ENCODE measurements around the gene ABCC6. TPM values are rescaled to one million over a fixed set of nuclear protein-coding genes. Genes with fewer than 3 reads are reported as not detected.
A peak's percentile ranks its signal among the peaks of the same experiment; 100 is the strongest.

The ABCC6 gene
- total and polyA plus RNA-seq, 2 of the 13 experiments (the other 11 are each of a cell fraction or from before 2014, with no cell fraction given) = 82.4 to 105 TPM

DNA sequence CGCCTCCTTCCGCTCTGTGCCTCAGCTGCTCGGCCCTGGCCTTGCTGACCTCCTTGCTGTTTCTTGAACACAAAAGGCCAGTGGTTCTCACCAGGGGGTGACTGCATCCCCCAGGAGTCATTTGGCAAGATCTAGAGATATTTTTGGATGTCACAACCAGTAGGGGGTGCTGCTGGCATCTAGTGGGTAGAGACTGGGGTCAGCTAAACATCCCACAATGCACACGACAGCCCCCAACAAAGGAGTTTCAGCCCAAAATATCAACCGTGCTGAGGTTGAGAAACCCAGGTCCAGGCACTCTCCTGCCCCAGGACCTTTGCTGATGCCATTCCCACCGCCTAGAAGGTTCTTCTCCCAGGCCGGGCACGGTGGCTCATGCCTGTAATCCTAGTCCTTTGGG is 39.7 kb downstream of the ABCC6 start (continued):
- no peak for TF ChIP-seq KLF9 (CRISPR knock-in tag; IDR thresholded peaks at IDR 0.05; ENCODE audit: low read depth)
- TF ChIP-seq SP2 (CRISPR knock-in tag; IDR thresholded peaks at IDR 0.05) = peak; percentile 23; the same call in 1 of the 2 replicates

DNA sequence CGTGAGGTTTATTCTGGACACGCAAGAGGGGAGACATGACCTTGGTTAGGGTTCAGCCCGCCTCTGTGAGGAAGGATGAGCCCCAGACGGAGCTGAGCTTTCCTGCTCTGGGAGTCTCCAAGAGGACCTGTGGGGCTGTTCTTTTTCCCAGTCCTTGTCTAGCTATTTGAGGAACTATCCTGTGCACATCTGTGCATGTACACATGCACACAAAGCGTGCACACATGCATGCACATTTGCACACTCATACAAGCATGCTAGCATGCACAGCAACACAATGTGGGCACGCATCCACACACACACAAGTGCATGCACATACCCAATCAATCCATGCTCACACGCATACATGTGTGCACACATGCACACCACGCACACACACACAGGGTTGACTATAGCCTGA is 40.4 kb downstream of the ABCC6 start:
- H3K79me2 ChIP-seq (ENCODE audit: insufficient read depth, low read length) = no peaks in the 10 kb centered on the region
- 96% methylated on average over 8 of the region's 8 CpGs for WGBS (ENCODE audit: low lambda C conversion rate)
- no peaks in the 10 kb centered on the region for H3K4me1 ChIP-seq (ENCODE audit: insufficient read depth, low read length)
- ChIA-PET POLR2A (no interaction called here), CTCF (ENCODE audit: low intra/inter-chr PET ratio, low total read pairs) (no interaction called here)
- peaks cover 57 to 90% of the 10 kb centered on the region in 2 experiments for H3K36me3 ChIP-seq (replicated peaks in 1 of 2; ENCODE audit: control insufficient read depth in 1 of 2, insufficient read depth in 2 of 2, low read length in 2 of 2)
- DNase-seq (ENCODE audit: low spot score) (no peak), FAIRE-seq (no peak), ATAC-seq (no peak; the same call in 2 of the 3 replicates)
- H3K4me2 ChIP-seq (ENCODE audit: low read depth, low read length) = no peak overlapping the region
- no peak overlapping the region for H3K4me3 ChIP-seq (replicated peaks in 1 of 3; ENCODE audit: insufficient read depth in 1 of 3, low read depth in 2 of 3, low read length in 3 of 3)
- H3K9me3 ChIP-seq (ENCODE audit: low read length) = no peaks in the 10 kb centered on the region
- intact Hi-C loops (cut with micrococcal nuclease; ENCODE audit: unreplicated experiment) = no loop called here
- H3K27me3 ChIP-seq (ENCODE audit: control insufficient read depth in 1 of 2, insufficient read depth in 2 of 2, low read length in 2 of 2) = no peaks in the 10 kb centered on the region
- no TSS peak for BruUV-seq (replicated peaks)
- in situ Hi-C loops (cut with HindIII; ENCODE audit: extremely low pct_ligation_motif_present, low pct_unique_long_range_greater_than_20kb) = no loop called here
- H3K9ac ChIP-seq (ENCODE audit: insufficient read depth, low read depth, low read length) = no peak overlapping the region
- 0 out of 2 replicates have a peak, but pooled peaks cover 7% of the 10 kb centered on the region for H4K20me1 ChIP-seq (ENCODE audit: insufficient read depth, low read length)
- H2AFZ ChIP-seq (ENCODE audit: low read length) = no peak overlapping the region
- H3K27ac ChIP-seq (ENCODE audit: extremely low read length, insufficient read depth, low read length) = no peak overlapping the region
- TF ChIP-seq MNT (IDR thresholded peaks at IDR 0.05) (peak; percentile 76), ZFYVE20 (CRISPR knock-in tag; IDR thresholded peaks at IDR 0.05; ENCODE audit: borderline replicate concordance, low read depth) (peak; percentile 23; the same call in 1 of the 2 replicates), IRF9 (CRISPR knock-in tag; IDR thresholded peaks at IDR 0.05; ENCODE audit: borderline replicate concordance) (0 out of 2 replicates have a peak, but pooled peaks have one; percentile 50), CHCHD3 (CRISPR knock-in tag; IDR thresholded peaks at IDR 0.05) (peak; percentile 79), RBAK (CRISPR knock-in tag; IDR thresholded peaks at IDR 0.05) (no peak), RNF2 (conservative IDR thresholded peaks at IDR 0.05; ENCODE audit: low read depth) (no peak), MTF2 (CRISPR knock-in tag; IDR thresholded peaks at IDR 0.05; ENCODE audit: borderline replicate concordance) (no peak), MIER3 (CRISPR knock-in tag; IDR thresholded peaks at IDR 0.05; ENCODE audit: borderline replicate concordance) (no peak), ZIK1 (CRISPR knock-in tag; IDR thresholded peaks at IDR 0.05; ENCODE audit: borderline replicate concordance, low read depth) (no peak), ZFX (CRISPR knock-in tag; IDR thresholded peaks at IDR 0.05; ENCODE audit: low read depth) (no peak), ZNF703 (CRISPR knock-in tag; IDR thresholded peaks at IDR 0.05; ENCODE audit: borderline replicate concordance) (no peak), POLR2A (IDR thresholded peaks at IDR 0.05; ENCODE audit: insufficient read depth in 1 of 2, low read depth in 2 of 2, low read length in 2 of 2) (peak in 1 of 2 experiments; percentile 41; a peak in 1 of 4 replicates)
- TF ChIP-seq, protein P1, sequence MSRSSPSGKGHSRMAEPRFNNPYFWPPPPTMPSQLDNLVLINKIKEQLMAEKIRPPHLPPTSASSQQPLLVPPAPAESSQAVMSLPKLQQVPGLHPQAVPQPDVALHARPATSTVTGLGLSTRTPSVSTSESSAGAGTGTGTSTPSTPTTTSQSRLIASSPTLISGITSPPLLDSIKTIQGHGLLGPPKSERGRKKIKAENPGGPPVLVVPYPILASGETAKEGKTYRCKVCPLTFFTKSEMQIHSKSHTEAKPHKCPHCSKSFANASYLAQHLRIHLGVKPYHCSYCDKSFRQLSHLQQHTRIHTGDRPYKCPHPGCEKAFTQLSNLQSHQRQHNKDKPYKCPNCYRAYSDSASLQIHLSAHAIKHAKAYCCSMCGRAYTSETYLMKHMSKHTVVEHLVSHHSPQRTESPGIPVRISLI (CRISPR knock-in tag; IDR thresholded peaks at IDR 0.05; ENCODE audit: borderline replicate concordance) = no peak

Data from HepG2 (cell line).